SH-SY5Y (cell line): ENCODE data around the gene HCFC1.

Experiments used
- GATA2 ChIP-seq: IDR thresholded peaks from 2 replicates; pipeline ENCODE4 v1.6.1; 2011; ENCODE audit warnings: mild to moderate bottlenecking, low read depth, low read length
- GATA3 ChIP-seq: IDR thresholded peaks from 2 replicates; pipeline ENCODE4 v1.6.1; 2011; ENCODE audit warnings: low read depth, mild to moderate bottlenecking, low read length, moderate library complexity

GRCh38 chrX:153956044-153956907 is 15.3 kb downstream of the HCFC1 start:
- TF ChIP-seq GATA2: no peak
- no peak for TF ChIP-seq GATA3
